K562 (cell line): ENCODE measurements around the gene SIK3.

Source experiments
- POLR2AphosphoS5 ChIP-seq: IDR thresholded peaks from 2 replicates; pipeline ENCODE4 v1.6.1; 2011; ENCODE audit warnings: mild to moderate bottlenecking, low read depth, low read length, moderate library complexity; ENCODE audit not compliant: control insufficient read depth, insufficient read depth
- SMARCA4 ChIP-seq: fragments of 450-650 bp; IDR thresholded peaks from 2 replicates; pipeline ENCODE4 v1.6.1; 2016
- SRF ChIP-seq, 2 experiments: fragments of 250-450, 450-650 bp in 1 of 2; sonication (Bioruptor Pico) in 1 of 2; sonication (generic) in 1 of 2; formaldehyde crosslinking; IDR thresholded peaks; 2 replicates each; pipeline versions ENCODE4 v1.5.0 to v1.5.1; 2020 to 2022; ENCODE audit warnings: mild to moderate bottlenecking in 1 of 2, missing genetic modification reagents in 1 of 2
- STAT5A ChIP-seq: IDR thresholded peaks from 2 replicates; pipeline ENCODE4 v1.6.1; 2012; ENCODE audit warnings: low read length, inconsistent platforms, borderline replicate concordance
- TCF3 ChIP-seq: sonication (generic); formaldehyde crosslinking; IDR thresholded peaks from 2 replicates; pipeline ENCODE4 v1.4.0; 2020; ENCODE audit warnings: mild to moderate bottlenecking, missing genetic modification reagents
- TF ChIP-seq, protein P1 (sequence below): sonication (generic); formaldehyde crosslinking; IDR thresholded peaks from 2 replicates; pipeline ENCODE4 v1.8.0; 2022; ENCODE audit warnings: mild to moderate bottlenecking, missing genetic modification reagents, borderline replicate concordance
- TF ChIP-seq, protein P2 (sequence below): sonication (generic); formaldehyde crosslinking; IDR thresholded peaks from 2 replicates; pipeline ENCODE4 v1.8.0; 2023; ENCODE audit warnings: mild to moderate bottlenecking, missing genetic modification reagents
- TF ChIP-seq, protein P3 (sequence below), 3 experiments: IDR thresholded peaks in 2 of 3; conservative IDR thresholded peaks in 1 of 3; 2 replicates each; pipeline ENCODE4 v1.5.1; 2011 to 2012; ENCODE audit warnings: low read length in 3 of 3, mild to moderate bottlenecking in 3 of 3, control low read depth in 2 of 3, improper control_type of control experiment in 1 of 3, inconsistent platforms in 1 of 3, low read depth in 1 of 3, mixed read lengths in 1 of 3, moderate library complexity in 1 of 3; ENCODE audit not compliant: insufficient read depth in 2 of 3
- TF ChIP-seq, protein P4 (sequence below): fragments of 450-650 bp; IDR thresholded peaks from 2 replicates; pipeline ENCODE4 v1.6.1; 2016; ENCODE audit warnings: antibody characterized with exemption
- TF ChIP-seq, protein P5 (sequence below): sonication (generic); formaldehyde crosslinking; IDR thresholded peaks from 2 replicates; pipeline ENCODE4 v1.8.0; 2022; ENCODE audit warnings: mild to moderate bottlenecking, missing genetic modification reagents
- TF ChIP-seq, protein P6 (sequence below), 2 experiments: IDR thresholded peaks in 1 of 2; conservative IDR thresholded peaks in 1 of 2; 2 replicates each; pipeline ENCODE4 v1.6.1; 2016; ENCODE audit warnings: low read depth in 2 of 2, mild to moderate bottlenecking in 1 of 2, missing compliant biosample characterization in 1 of 2, missing genetic modification characterization in 1 of 2, moderate library complexity in 1 of 2

DNA sequence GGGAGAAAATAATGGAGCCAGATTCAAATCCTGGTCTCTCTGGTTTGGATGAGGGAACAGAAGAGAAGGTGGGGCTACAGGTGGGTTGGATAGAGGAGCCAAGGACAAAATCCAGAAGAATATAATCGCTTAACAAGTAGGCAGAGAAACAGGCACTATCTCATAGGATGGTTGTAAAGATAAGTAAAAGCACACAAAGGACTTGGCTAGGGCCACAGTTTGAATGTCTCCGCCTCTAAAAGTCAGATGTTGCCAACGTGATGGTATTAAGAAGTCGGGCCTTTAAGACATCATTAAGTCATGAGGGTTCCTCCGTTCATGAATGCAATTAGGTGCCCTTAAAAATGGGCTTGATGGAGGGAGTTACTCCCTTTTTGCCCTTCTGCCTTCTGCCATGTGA lies 42.8 kb downstream of the SIK3 start:
- TF ChIP-seq TCF3 (CRISPR knock-in tag) (no peak), STAT5A (no peak), SRF (CRISPR knock-in tag; IDR thresholded peaks at IDR 0.05) (no peak), POLR2AphosphoS5 (no peak), SMARCA4 (no peak)
- TF ChIP-seq, protein P1, sequence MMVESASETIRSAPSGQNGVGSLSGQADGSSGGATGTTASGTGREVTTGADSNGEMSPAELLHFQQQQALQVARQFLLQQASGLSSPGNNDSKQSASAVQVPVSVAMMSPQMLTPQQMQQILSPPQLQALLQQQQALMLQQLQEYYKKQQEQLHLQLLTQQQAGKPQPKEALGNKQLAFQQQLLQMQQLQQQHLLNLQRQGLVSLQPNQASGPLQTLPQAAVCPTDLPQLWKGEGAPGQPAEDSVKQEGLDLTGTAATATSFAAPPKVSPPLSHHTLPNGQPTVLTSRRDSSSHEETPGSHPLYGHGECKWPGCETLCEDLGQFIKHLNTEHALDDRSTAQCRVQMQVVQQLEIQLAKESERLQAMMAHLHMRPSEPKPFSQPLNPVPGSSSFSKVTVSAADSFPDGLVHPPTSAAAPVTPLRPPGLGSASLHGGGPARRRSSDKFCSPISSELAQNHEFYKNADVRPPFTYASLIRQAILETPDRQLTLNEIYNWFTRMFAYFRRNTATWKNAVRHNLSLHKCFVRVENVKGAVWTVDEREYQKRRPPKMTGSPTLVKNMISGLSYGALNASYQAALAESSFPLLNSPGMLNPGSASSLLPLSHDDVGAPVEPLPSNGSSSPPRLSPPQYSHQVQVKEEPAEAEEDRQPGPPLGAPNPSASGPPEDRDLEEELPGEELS (CRISPR knock-in tag) = no peak
- TF ChIP-seq, protein P2, sequence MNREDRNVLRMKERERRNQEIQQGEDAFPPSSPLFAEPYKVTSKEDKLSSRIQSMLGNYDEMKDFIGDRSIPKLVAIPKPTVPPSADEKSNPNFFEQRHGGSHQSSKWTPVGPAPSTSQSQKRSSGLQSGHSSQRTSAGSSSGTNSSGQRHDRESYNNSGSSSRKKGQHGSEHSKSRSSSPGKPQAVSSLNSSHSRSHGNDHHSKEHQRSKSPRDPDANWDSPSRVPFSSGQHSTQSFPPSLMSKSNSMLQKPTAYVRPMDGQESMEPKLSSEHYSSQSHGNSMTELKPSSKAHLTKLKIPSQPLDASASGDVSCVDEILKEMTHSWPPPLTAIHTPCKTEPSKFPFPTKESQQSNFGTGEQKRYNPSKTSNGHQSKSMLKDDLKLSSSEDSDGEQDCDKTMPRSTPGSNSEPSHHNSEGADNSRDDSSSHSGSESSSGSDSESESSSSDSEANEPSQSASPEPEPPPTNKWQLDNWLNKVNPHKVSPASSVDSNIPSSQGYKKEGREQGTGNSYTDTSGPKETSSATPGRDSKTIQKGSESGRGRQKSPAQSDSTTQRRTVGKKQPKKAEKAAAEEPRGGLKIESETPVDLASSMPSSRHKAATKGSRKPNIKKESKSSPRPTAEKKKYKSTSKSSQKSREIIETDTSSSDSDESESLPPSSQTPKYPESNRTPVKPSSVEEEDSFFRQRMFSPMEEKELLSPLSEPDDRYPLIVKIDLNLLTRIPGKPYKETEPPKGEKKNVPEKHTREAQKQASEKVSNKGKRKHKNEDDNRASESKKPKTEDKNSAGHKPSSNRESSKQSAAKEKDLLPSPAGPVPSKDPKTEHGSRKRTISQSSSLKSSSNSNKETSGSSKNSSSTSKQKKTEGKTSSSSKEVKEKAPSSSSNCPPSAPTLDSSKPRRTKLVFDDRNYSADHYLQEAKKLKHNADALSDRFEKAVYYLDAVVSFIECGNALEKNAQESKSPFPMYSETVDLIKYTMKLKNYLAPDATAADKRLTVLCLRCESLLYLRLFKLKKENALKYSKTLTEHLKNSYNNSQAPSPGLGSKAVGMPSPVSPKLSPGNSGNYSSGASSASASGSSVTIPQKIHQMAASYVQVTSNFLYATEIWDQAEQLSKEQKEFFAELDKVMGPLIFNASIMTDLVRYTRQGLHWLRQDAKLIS (CRISPR knock-in tag) = no peak
- TF ChIP-seq, protein P3, sequence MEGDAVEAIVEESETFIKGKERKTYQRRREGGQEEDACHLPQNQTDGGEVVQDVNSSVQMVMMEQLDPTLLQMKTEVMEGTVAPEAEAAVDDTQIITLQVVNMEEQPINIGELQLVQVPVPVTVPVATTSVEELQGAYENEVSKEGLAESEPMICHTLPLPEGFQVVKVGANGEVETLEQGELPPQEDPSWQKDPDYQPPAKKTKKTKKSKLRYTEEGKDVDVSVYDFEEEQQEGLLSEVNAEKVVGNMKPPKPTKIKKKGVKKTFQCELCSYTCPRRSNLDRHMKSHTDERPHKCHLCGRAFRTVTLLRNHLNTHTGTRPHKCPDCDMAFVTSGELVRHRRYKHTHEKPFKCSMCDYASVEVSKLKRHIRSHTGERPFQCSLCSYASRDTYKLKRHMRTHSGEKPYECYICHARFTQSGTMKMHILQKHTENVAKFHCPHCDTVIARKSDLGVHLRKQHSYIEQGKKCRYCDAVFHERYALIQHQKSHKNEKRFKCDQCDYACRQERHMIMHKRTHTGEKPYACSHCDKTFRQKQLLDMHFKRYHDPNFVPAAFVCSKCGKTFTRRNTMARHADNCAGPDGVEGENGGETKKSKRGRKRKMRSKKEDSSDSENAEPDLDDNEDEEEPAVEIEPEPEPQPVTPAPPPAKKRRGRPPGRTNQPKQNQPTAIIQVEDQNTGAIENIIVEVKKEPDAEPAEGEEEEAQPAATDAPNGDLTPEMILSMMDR (IDR thresholded peaks at IDR 0.05 in 2 of 3, conservative IDR thresholded peaks at IDR 0.05 in 1 of 3; ENCODE audit: insufficient read depth in 2 of 3, low read depth in 1 of 3, low read length in 3 of 3) = no peak
- TF ChIP-seq, protein P4, sequence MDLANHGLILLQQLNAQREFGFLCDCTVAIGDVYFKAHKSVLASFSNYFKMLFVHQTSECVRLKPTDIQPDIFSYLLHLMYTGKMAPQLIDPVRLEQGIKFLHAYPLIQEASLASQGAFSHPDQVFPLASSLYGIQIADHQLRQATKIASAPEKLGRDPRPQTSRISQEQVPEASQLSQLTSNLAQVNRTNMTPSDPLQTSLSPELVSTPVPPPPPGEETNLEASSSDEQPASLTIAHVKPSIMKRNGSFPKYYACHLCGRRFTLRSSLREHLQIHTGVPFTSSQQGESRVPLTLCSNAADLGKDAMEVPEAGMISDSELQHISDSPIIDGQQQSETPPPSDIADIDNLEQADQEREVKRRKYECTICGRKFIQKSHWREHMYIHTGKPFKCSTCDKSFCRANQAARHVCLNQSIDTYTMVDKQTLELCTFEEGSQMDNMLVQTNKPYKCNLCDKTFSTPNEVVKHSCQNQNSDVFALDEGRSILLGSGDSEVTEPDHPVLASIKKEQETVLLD = no peak
- TF ChIP-seq, protein P5, sequence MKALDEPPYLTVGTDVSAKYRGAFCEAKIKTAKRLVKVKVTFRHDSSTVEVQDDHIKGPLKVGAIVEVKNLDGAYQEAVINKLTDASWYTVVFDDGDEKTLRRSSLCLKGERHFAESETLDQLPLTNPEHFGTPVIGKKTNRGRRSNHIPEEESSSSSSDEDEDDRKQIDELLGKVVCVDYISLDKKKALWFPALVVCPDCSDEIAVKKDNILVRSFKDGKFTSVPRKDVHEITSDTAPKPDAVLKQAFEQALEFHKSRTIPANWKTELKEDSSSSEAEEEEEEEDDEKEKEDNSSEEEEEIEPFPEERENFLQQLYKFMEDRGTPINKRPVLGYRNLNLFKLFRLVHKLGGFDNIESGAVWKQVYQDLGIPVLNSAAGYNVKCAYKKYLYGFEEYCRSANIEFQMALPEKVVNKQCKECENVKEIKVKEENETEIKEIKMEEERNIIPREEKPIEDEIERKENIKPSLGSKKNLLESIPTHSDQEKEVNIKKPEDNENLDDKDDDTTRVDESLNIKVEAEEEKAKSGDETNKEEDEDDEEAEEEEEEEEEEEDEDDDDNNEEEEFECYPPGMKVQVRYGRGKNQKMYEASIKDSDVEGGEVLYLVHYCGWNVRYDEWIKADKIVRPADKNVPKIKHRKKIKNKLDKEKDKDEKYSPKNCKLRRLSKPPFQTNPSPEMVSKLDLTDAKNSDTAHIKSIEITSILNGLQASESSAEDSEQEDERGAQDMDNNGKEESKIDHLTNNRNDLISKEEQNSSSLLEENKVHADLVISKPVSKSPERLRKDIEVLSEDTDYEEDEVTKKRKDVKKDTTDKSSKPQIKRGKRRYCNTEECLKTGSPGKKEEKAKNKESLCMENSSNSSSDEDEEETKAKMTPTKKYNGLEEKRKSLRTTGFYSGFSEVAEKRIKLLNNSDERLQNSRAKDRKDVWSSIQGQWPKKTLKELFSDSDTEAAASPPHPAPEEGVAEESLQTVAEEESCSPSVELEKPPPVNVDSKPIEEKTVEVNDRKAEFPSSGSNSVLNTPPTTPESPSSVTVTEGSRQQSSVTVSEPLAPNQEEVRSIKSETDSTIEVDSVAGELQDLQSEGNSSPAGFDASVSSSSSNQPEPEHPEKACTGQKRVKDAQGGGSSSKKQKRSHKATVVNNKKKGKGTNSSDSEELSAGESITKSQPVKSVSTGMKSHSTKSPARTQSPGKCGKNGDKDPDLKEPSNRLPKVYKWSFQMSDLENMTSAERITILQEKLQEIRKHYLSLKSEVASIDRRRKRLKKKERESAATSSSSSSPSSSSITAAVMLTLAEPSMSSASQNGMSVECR (CRISPR knock-in tag) = no peak
- TF ChIP-seq, protein P6, sequence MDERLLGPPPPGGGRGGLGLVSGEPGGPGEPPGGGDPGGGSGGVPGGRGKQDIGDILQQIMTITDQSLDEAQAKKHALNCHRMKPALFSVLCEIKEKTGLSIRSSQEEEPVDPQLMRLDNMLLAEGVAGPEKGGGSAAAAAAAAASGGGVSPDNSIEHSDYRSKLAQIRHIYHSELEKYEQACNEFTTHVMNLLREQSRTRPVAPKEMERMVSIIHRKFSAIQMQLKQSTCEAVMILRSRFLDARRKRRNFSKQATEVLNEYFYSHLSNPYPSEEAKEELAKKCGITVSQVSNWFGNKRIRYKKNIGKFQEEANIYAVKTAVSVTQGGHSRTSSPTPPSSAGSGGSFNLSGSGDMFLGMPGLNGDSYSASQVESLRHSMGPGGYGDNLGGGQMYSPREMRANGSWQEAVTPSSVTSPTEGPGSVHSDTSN (CRISPR knock-in tag; IDR thresholded peaks at IDR 0.05; ENCODE audit: low read depth) = no peak
- TF ChIP-seq, protein P6 (tag; conservative IDR thresholded peaks at IDR 0.05; ENCODE audit: low read depth) = no peak
